IMR-90 (cell line): ENCODE data around the gene RFX5. TPM values are rescaled to one million over a fixed set of nuclear protein-coding genes. Genes with fewer than 3 reads are reported as not detected.
A peak's percentile ranks its signal among the peaks of the same experiment; 100 is the strongest.

Source experiments
- ATAC-seq: fragments of 200-7000 bp; cut with Tn5 transposase; 2 replicates; pipeline ENCODE4 v1.9.1; 2020; ENCODE audit warnings: low read depth, mild to moderate bottlenecking, moderate library complexity
- BruUV-seq: library from RNA; stranded (reverse); fragments of 400-500 nt; replicated peaks from 2 replicates; lab custom pipeline; 2021; lab: Mats Ljungman, UMichigan
- CTCF ChIA-PET: fragments of 300-600 bp; formaldehyde crosslinking; extraction: SDS; loops from one replicate; lab custom pipeline; 2021; ENCODE audit warnings: antibody characterized with exemption; lab: Yijun Ruan, JAX
- POLR2A ChIA-PET: fragments of 300-600 bp; sonication (Branson Sonifier 250); formaldehyde crosslinking; loops from one replicate; lab custom pipeline; 2022; ENCODE audit warnings: antibody characterized with exemption; ENCODE audit not compliant: unreplicated experiment; lab: Charles Lee
- DNase-seq: peaks from one replicate; pipeline ENCODE4 v3.0.0; 2013
- H2AFZ ChIP-seq: replicated peaks from 2 replicates; pipeline ENCODE3; 2013; ENCODE audit warnings: low read length, mild to moderate bottlenecking; ENCODE audit not compliant: poor library complexity
- H2AK5ac ChIP-seq: 2 replicates; pipeline ENCODE4 v1.6.1; 2013; ENCODE audit warnings: low read depth, low read length, inconsistent platforms
- H2AK9ac ChIP-seq: replicated peaks from 2 replicates; pipeline ENCODE3; 2013; ENCODE audit warnings: mild to moderate bottlenecking, low read depth, low read length, moderate library complexity; ENCODE audit not compliant: poor library complexity
- H2BK120ac ChIP-seq: 2 replicates; pipeline ENCODE4 v1.6.1; 2013; ENCODE audit warnings: low read depth, low read length, inconsistent platforms
- H2BK15ac ChIP-seq: 3 replicates; pipeline ENCODE4 v1.6.1; 2013; ENCODE audit warnings: low read depth, low read length, inconsistent platforms
- H2BK20ac ChIP-seq: 2 replicates; pipeline ENCODE4 v1.6.1; 2013; ENCODE audit warnings: low read depth, mild to moderate bottlenecking, inconsistent platforms, low read length, moderate library complexity
- H2BK5ac ChIP-seq: 2 replicates; pipeline ENCODE4 v1.6.1; 2013; ENCODE audit warnings: mild to moderate bottlenecking, low read depth, low read length, inconsistent platforms; ENCODE audit not compliant: poor library complexity, severe bottlenecking
- H3K14ac ChIP-seq: replicated peaks from 2 replicates; pipeline ENCODE4 v1.6.1; 2013; ENCODE audit warnings: low read depth, low read length, inconsistent platforms
- H3K18ac ChIP-seq: 2 replicates; pipeline ENCODE4 v1.6.1; 2013; ENCODE audit warnings: low read depth, low read length, control low read depth
- H3K23ac ChIP-seq: 2 replicates; pipeline ENCODE4 v1.6.1; 2013; ENCODE audit warnings: low read depth, low read length, inconsistent platforms
- H3K27ac ChIP-seq: 2 replicates; pipeline ENCODE4 v1.5.1; 2013; ENCODE audit warnings: mild to moderate bottlenecking, control low read depth, low read length; ENCODE audit not compliant: insufficient read depth
- H3K27me3 ChIP-seq: 2 replicates; pipeline ENCODE4 v1.6.1; 2013; ENCODE audit warnings: low read length; ENCODE audit not compliant: control insufficient read depth, insufficient read depth
- H3K36me3 ChIP-seq: 2 replicates; pipeline ENCODE4 v1.6.1; 2013; ENCODE audit warnings: low read length, mixed read lengths; ENCODE audit not compliant: control insufficient read depth, insufficient read depth
- H3K4ac ChIP-seq: 2 replicates; pipeline ENCODE4 v1.6.1; 2013; ENCODE audit warnings: low read depth, low read length, inconsistent platforms
- H3K4me1 ChIP-seq: 2 replicates; pipeline ENCODE4 v1.6.1; 2013; ENCODE audit warnings: low read length, mixed read lengths; ENCODE audit not compliant: control insufficient read depth, insufficient read depth
- H3K4me2 ChIP-seq: 2 replicates; pipeline ENCODE4 v1.6.1; 2013; ENCODE audit warnings: low read depth, mild to moderate bottlenecking, control low read depth, low read length, moderate library complexity
- H3K4me3 ChIP-seq: 2 replicates; pipeline ENCODE4 v1.5.1; 2013; ENCODE audit warnings: low read depth, mild to moderate bottlenecking, control low read depth, low read length, moderate library complexity; ENCODE audit not compliant: insufficient read depth
- H3K56ac ChIP-seq: 2 replicates; pipeline ENCODE4 v1.6.1; 2013; ENCODE audit warnings: low read length, inconsistent platforms; ENCODE audit not compliant: insufficient read depth; ENCODE audit errors: extremely low read depth
- H3K79me1 ChIP-seq, 2 experiments: 2 replicates each; pipeline ENCODE4 v1.6.1; 2013; ENCODE audit warnings: low read length in 2 of 2, inconsistent platforms in 1 of 2, low read depth in 1 of 2
- H3K9ac ChIP-seq: 2 replicates; pipeline ENCODE4 v1.6.1; 2013; ENCODE audit warnings: low read depth, low read length, control low read depth
- H3K9me1 ChIP-seq: 2 replicates; pipeline ENCODE4 v1.6.1; 2013; ENCODE audit warnings: low read length, inconsistent platforms; ENCODE audit not compliant: insufficient read depth
- H3K9me3 ChIP-seq: 2 replicates; pipeline ENCODE4 v1.6.1; 2013; ENCODE audit warnings: low read length; ENCODE audit not compliant: control insufficient read depth, insufficient read depth
- H4K20me1 ChIP-seq: 2 replicates; pipeline ENCODE4 v1.6.1; 2013; ENCODE audit warnings: low read length, inconsistent platforms; ENCODE audit not compliant: insufficient read depth
- H4K5ac ChIP-seq: 2 replicates; pipeline ENCODE4 v1.6.1; 2013; ENCODE audit warnings: mild to moderate bottlenecking, low read depth, low read length, control low read depth
- H4K8ac ChIP-seq, 2 experiments: 2 replicates each; pipeline ENCODE4 v1.6.1; 2013; ENCODE audit warnings: low read depth in 2 of 2, low read length in 2 of 2, control low read depth in 1 of 2, inconsistent platforms in 1 of 2
- H4K91ac ChIP-seq: 2 replicates; pipeline ENCODE4 v1.6.1; 2013; ENCODE audit warnings: low read depth, low read length, inconsistent platforms; ENCODE audit not compliant: insufficient read depth
- ELK1 ChIP-seq: fragments of 150-350 bp; IDR thresholded peaks from 2 replicates; pipeline ENCODE4 v1.6.1; 2016; ENCODE audit warnings: low read depth, mild to moderate bottlenecking, low read length, moderate library complexity, borderline replicate concordance
- MAFK ChIP-seq: IDR thresholded peaks from 2 replicates; pipeline ENCODE4 v1.6.1; 2012; ENCODE audit warnings: low read depth, low read length, improper control_type of control experiment
- MAZ ChIP-seq: IDR thresholded peaks from 2 replicates; pipeline ENCODE4 v1.6.1; 2012; ENCODE audit warnings: low read depth, mild to moderate bottlenecking, low read length, improper control_type of control experiment, moderate library complexity, borderline replicate concordance
- MXI1 ChIP-seq: IDR thresholded peaks from 2 replicates; pipeline ENCODE4 v1.6.1; 2012; ENCODE audit warnings: low read depth, mild to moderate bottlenecking, low read length, moderate library complexity, borderline replicate concordance
- POLR2A ChIP-seq: IDR thresholded peaks from 2 replicates; pipeline ENCODE4 v1.6.1; 2012; ENCODE audit warnings: mild to moderate bottlenecking, low read depth, low read length
- RAD21 ChIP-seq: IDR thresholded peaks from 2 replicates; pipeline ENCODE4 v1.6.1; 2012; ENCODE audit warnings: low read length, improper control_type of control experiment
- RCOR1 ChIP-seq: IDR thresholded peaks from 2 replicates; pipeline ENCODE4 v1.6.1; 2012; ENCODE audit warnings: mild to moderate bottlenecking, low read length, improper control_type of control experiment; ENCODE audit not compliant: insufficient replicate concordance
- SMC3 ChIP-seq: fragments of 150-350 bp; IDR thresholded peaks from 2 replicates; pipeline ENCODE4 v1.6.1; 2016; ENCODE audit warnings: low read depth, mild to moderate bottlenecking, antibody characterized with exemption, low read length, moderate library complexity
- USF2 ChIP-seq: fragments of 150-350 bp; IDR thresholded peaks from 2 replicates; pipeline ENCODE4 v1.6.1; 2017; ENCODE audit warnings: mild to moderate bottlenecking, antibody characterized with exemption, low read length, low read depth
- WGBS, 2 experiments: methylation state at CpG; one replicate each; pipeline versions ENCODE4 v1.1.5 to v1.1.7; 2013; ENCODE audit warnings: missing lambda C conversion rate in 2 of 2; ENCODE audit not compliant: insufficient read length in 1 of 2; ENCODE audit errors: extremely low coverage in 2 of 2; 5-methylcytosine and 5-hydroxymethylcytosine counted together
- dilution Hi-C: fragments of 300-500 bp; cut with HindIII; formaldehyde crosslinking; loops from one replicate; pipeline ENCODE4 v1.14.3; 2018; ENCODE audit warnings: low sequenced_read_pairs; ENCODE audit not compliant: unreplicated experiment
- in situ Hi-C: fragments of 300-500 bp; cut with MboI; formaldehyde crosslinking; loops from 3 replicates; pipeline ENCODE4 v1.14.3; 2019; ENCODE audit warnings: low sequenced_read_pairs, inconsistent platforms, mixed read lengths
- intact Hi-C: fragments of 100-400 bp; cut with micrococcal nuclease; formaldehyde crosslinking; loops from 2 replicates; pipeline ENCODE4 v1.10.0; 2022
- polyA plus RNA-seq, 3 experiments: library from polyadenylated mRNA; depleted of rRNA; stranded (reverse); fragments of >200 nt; gene quantifications; 2 replicates each; pipeline ENCODE4 v1.2.3, GENCODE V29; 2012; ENCODE audit warnings: low replicate concordance in 1 of 3
- total RNA-seq: library from RNA; depleted of rRNA; stranded (reverse); fragments of >200 nt; gene quantifications from 2 replicates; pipeline ENCODE4 v1.2.3, GENCODE V29; 2012
- TF ChIP-seq, protein P1 (sequence below): conservative IDR thresholded peaks from 2 replicates; pipeline ENCODE4 v1.5.1; 2012; ENCODE audit warnings: mild to moderate bottlenecking, low read depth, low read length, improper control_type of control experiment

Gene RFX5
- total and polyA plus RNA-seq, 2 of the 4 experiments (the other 2 are of a cell fraction): 29.3 to 44.4 TPM

DNA sequence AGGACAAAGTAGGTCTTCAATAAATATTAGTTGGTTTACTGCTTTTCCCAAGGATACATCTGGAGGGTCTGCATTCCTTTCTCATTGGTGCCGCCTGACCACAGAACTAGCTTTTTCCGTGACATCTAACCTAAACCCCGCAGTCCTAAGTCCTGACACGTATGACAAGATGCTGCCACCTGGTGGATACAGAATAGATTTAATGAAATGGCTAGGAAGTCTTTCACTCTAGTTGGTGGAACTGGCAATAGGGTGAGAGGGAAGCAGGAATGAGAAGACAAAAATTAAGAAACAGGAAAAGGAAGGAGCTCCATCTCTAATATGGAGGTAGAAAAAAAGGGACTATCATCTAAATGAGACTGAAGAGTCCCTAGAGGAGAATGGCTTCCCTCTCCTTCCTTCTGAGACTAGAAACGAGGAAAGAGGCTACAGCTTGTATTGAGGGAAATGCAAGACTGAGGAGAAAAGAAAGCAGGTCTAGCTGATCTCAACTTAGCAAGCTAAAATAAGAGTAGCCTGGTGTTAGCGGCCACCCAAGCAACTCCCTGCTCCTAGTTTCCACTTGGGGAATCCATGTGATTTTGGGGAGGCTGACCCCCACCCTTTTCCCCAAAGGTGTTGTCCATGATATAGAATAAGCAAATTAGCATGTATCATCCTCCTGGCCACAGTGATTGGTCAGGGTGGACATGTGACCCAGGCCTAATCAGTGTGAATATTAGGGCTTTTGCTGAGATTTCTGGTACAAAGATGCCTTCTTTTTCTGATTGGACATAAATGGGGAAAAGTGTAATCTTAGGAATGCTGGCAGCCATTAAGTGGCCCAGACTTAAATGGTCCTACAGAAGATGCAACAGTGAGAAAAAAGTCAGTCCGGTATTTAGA is 5.9 kb downstream of the RFX5 start:
- in situ Hi-C loops: loop anchor here (5.0 kb wide), 1 partner anchor 39 kb away; no protein-coding TSS in a partner anchor
- H3K4me1 ChIP-seq: peaks cover 2% of the 10 kb centered on the region

More for the DNA sequence above, 5.9 kb downstream of the RFX5 start:
- H2AK9ac ChIP-seq: no peak overlapping the region
- ATAC-seq (peak; percentile 96), DNase-seq (peak; percentile 86)
- H3K23ac ChIP-seq: no peak overlapping the region
- no peak for TF ChIP-seq MAFK
- TF ChIP-seq MAZ: no peak
- peak; percentile 88 for TF ChIP-seq USF2
- TF ChIP-seq RCOR1: no peak
- TF ChIP-seq, protein P1, sequence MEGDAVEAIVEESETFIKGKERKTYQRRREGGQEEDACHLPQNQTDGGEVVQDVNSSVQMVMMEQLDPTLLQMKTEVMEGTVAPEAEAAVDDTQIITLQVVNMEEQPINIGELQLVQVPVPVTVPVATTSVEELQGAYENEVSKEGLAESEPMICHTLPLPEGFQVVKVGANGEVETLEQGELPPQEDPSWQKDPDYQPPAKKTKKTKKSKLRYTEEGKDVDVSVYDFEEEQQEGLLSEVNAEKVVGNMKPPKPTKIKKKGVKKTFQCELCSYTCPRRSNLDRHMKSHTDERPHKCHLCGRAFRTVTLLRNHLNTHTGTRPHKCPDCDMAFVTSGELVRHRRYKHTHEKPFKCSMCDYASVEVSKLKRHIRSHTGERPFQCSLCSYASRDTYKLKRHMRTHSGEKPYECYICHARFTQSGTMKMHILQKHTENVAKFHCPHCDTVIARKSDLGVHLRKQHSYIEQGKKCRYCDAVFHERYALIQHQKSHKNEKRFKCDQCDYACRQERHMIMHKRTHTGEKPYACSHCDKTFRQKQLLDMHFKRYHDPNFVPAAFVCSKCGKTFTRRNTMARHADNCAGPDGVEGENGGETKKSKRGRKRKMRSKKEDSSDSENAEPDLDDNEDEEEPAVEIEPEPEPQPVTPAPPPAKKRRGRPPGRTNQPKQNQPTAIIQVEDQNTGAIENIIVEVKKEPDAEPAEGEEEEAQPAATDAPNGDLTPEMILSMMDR: peak; percentile 85
- no peak for TF ChIP-seq MXI1
- TF ChIP-seq SMC3: peak; percentile 95
- peak; percentile 85 for TF ChIP-seq RAD21
- TF ChIP-seq ELK1: no peak
- no peak for TF ChIP-seq POLR2A
- H2BK15ac ChIP-seq: no peak overlapping the region
- H3K4ac ChIP-seq: no peak overlapping the region
- no peak overlapping the region for H3K4me2 ChIP-seq
- peak overlapping the region in 1 of 2 experiments; percentile 2; a peak in 1 of 4 replicates for H4K8ac ChIP-seq
- no peak overlapping the region for H4K5ac ChIP-seq
- H2BK20ac ChIP-seq: no peak overlapping the region
- no peak overlapping the region for H3K56ac ChIP-seq
- H2AK5ac ChIP-seq: no peak overlapping the region
- no peak overlapping the region for H3K4me3 ChIP-seq
- H3K14ac ChIP-seq: no peak overlapping the region
- H3K27ac ChIP-seq: no peak overlapping the region
- intact Hi-C loops: loop anchor here (1.0 to 5.0 kb wide), 2 partner anchors 40 to 144 kb away; partner anchors contain the start of gene PIP5K1A
- H3K79me1 ChIP-seq: peaks cover 7 to 13% of the 10 kb centered on the region in 2 experiments
- no peak overlapping the region for H2BK5ac ChIP-seq
- CTCF ChIA-PET: interaction anchor here (0.6 to 3.0 kb wide), 20 partner anchors 9 to 151 kb away, joined by 3 to 34 read pairs (median 4); partner anchors contain the start of genes PI4KB and VPS72
- no CpG with 5 or more reads among the region's 7 CpGs for WGBS, 2 experiments
- no peak overlapping the region for H3K18ac ChIP-seq
- dilution Hi-C loops: no loop called here
- BruUV-seq: no TSS peak
- no peak overlapping the region for H2AFZ ChIP-seq
- H3K36me3 ChIP-seq: peaks cover 23% of the 10 kb centered on the region
- no peaks in the 10 kb centered on the region for H3K9me3 ChIP-seq
- no peaks in the 10 kb centered on the region for H4K20me1 ChIP-seq
- no peak overlapping the region for H2BK120ac ChIP-seq
- no peak overlapping the region for H4K91ac ChIP-seq
- H3K27me3 ChIP-seq: no peaks in the 10 kb centered on the region
- POLR2A ChIA-PET: interaction anchor here (0.6 to 1.0 kb wide), 3 partner anchors 14 to 241 kb away, joined by 4 to 7 read pairs (median 5); partner anchors contain the start of gene PI4KB
- peaks cover 4% of the 10 kb centered on the region; the same call in 1 of the 2 replicates for H3K9me1 ChIP-seq
- H3K9ac ChIP-seq: no peak overlapping the region
